GM23338 (cell line): ENCODE data around the gene SCN2A. TPM values are rescaled to one million over a fixed set of nuclear protein-coding genes. Genes with fewer than 3 reads are reported as not detected.
A peak's percentile ranks its signal among the peaks of the same experiment; 100 is the strongest.

ENCODE experiments used
- ATAC-seq: fragments of 200-7000 bp; cut with Tn5 transposase; 3 replicates; pipeline ENCODE4 v1.9.1; 2020
- DNase-seq: peaks from one replicate; pipeline ENCODE4 v3.0.0-alpha.2; 2015; ENCODE audit warnings: low spot score
- H2AFZ ChIP-seq: fragments of 200-600 bp; sonication (generic); 2 replicates; pipeline ENCODE4 v1.8.0; 2016; ENCODE audit warnings: antibody characterized with exemption, mild to moderate bottlenecking, moderate library complexity
- H3F3A ChIP-seq: fragments of 200-600 bp; sonication (generic); replicated peaks from 2 replicates; pipeline ENCODE4 v1.8.0; 2017; ENCODE audit warnings: antibody characterized with exemption, mixed run types, low read depth
- H3K27ac ChIP-seq: fragments of 200-600 bp; sonication (generic); 2 replicates; pipeline ENCODE4 v1.6.1; 2016; ENCODE audit warnings: low read depth
- H3K27me3 ChIP-seq: fragments of 200-600 bp; sonication (generic); 2 replicates; pipeline ENCODE4 v1.8.0; 2016; ENCODE audit warnings: mild to moderate bottlenecking, mixed run types, moderate library complexity; ENCODE audit not compliant: insufficient read depth
- H3K36me3 ChIP-seq: fragments of 200-600 bp; sonication (generic); 2 replicates; pipeline ENCODE4 v1.8.0; 2016; ENCODE audit warnings: mild to moderate bottlenecking; ENCODE audit not compliant: insufficient read depth
- H3K4me1 ChIP-seq: fragments of 200-600 bp; sonication (generic); 2 replicates; pipeline ENCODE4 v1.8.0; 2016; ENCODE audit warnings: mild to moderate bottlenecking, moderate library complexity; ENCODE audit not compliant: insufficient read depth
- H3K4me2 ChIP-seq: fragments of 200-600 bp; sonication (generic); 2 replicates; pipeline ENCODE4 v1.7.1; 2017; ENCODE audit warnings: mixed run types
- H3K4me3 ChIP-seq: fragments of 200-600 bp; sonication (generic); 2 replicates; pipeline ENCODE4 v1.6.1; 2016; ENCODE audit warnings: mixed run types
- H3K79me2 ChIP-seq: fragments of 200-600 bp; sonication (generic); replicated peaks from 2 replicates; pipeline ENCODE4 v1.8.0; 2017; ENCODE audit warnings: mild to moderate bottlenecking; ENCODE audit not compliant: insufficient read depth
- H3K9me2 ChIP-seq: fragments of 200-600 bp; sonication (generic); 2 replicates; pipeline ENCODE4 v1.8.0; 2017; ENCODE audit not compliant: insufficient read depth
- H4K20me1 ChIP-seq: fragments of 200-600 bp; sonication (generic); replicated peaks from 2 replicates; pipeline ENCODE4 v1.8.0; 2017; ENCODE audit warnings: mild to moderate bottlenecking; ENCODE audit not compliant: insufficient read depth
- H3K27ac Mint-ChIP-seq: 2 replicates; pipeline ENCODE4 v1.8.0; 2020; ENCODE audit warnings: inconsistent platforms, mild to moderate bottlenecking, moderate library complexity, mixed read lengths
- H3K27me3 Mint-ChIP-seq: 3 replicates; pipeline ENCODE4 v1.8.0; 2022; ENCODE audit warnings: low read depth, mild to moderate bottlenecking, moderate library complexity, mixed read lengths, inconsistent platforms; ENCODE audit not compliant: insufficient read depth, poor library complexity
- H3K36me3 Mint-ChIP-seq: 3 replicates; pipeline ENCODE4 v1.8.0; 2021; ENCODE audit warnings: low read depth, mild to moderate bottlenecking, inconsistent platforms, moderate library complexity, mixed read lengths
- H3K4me1 Mint-ChIP-seq: 3 replicates; pipeline ENCODE4 v1.8.0; 2020; ENCODE audit warnings: mild to moderate bottlenecking, inconsistent platforms, mixed read lengths
- H3K4me3 Mint-ChIP-seq: 3 replicates; pipeline ENCODE4 v1.8.0; 2021; ENCODE audit warnings: moderate library complexity, mild to moderate bottlenecking, inconsistent platforms, mixed read lengths
- H3K9me3 Mint-ChIP-seq: 3 replicates; pipeline ENCODE4 v1.8.0; 2020; ENCODE audit warnings: moderate library complexity, mild to moderate bottlenecking, inconsistent platforms, mixed read lengths
- CREB1 ChIP-seq: fragments of 250-450 bp; sonication (Bioruptor Pico); IDR thresholded peaks from 2 replicates; pipeline ENCODE4 v1.5.0; 2020; ENCODE audit warnings: low read depth, mild to moderate bottlenecking, moderate library complexity
- ETS1 ChIP-seq: IDR thresholded peaks from 2 replicates; pipeline ENCODE4 v1.6.1; 2016; ENCODE audit warnings: antibody characterized with exemption
- EZH2 ChIP-seq: fragments of 200-600 bp; sonication (generic); IDR thresholded peaks from one replicate; pipeline ENCODE4 v1.8.0; 2017; ENCODE audit warnings: antibody characterized with exemption, mild to moderate bottlenecking, low read depth; ENCODE audit not compliant: unreplicated experiment
- JUNB ChIP-seq: IDR thresholded peaks from one replicate; pipeline ENCODE4 v1.6.1; 2016; ENCODE audit warnings: antibody characterized with exemption; ENCODE audit not compliant: unreplicated experiment
- POLR2AphosphoS5 ChIP-seq: IDR thresholded peaks from 2 replicates; pipeline ENCODE4 v1.6.1; 2016; ENCODE audit warnings: antibody characterized with exemption, low read depth
- REST ChIP-seq: IDR thresholded peaks from one replicate; pipeline ENCODE4 v1.6.1; 2018; ENCODE audit warnings: antibody characterized with exemption; ENCODE audit not compliant: unreplicated experiment
- STAT1 ChIP-seq: IDR thresholded peaks from one replicate; pipeline ENCODE4 v1.6.1; 2016; ENCODE audit warnings: antibody characterized with exemption; ENCODE audit not compliant: unreplicated experiment
- ZNF114 ChIP-seq: fragments of 250-450 bp; sonication (Bioruptor Pico); IDR thresholded peaks from 2 replicates; pipeline ENCODE4 v1.5.0; 2020; ENCODE audit warnings: mild to moderate bottlenecking, moderate library complexity
- ZNF331 ChIP-seq: fragments of 250-450 bp; sonication (Bioruptor Pico); IDR thresholded peaks from 2 replicates; pipeline ENCODE4 v1.5.0; 2020; ENCODE audit warnings: low read depth, mild to moderate bottlenecking, moderate library complexity
- polyA plus RNA-seq: library from polyadenylated mRNA; unstranded; fragments of >200 nt; fragmentation: Nextera tagmentation; extraction: Ambion mirVana; gene quantifications from 2 replicates; pipeline ENCODE4 v1.2.1, GENCODE V29; 2016
- total RNA-seq: library from RNA; depleted of rRNA; stranded (reverse); fragments of >200 nt; shearing (Covaris generic); gene quantifications from 2 replicates; pipeline ENCODE4 v1.2.3, GENCODE V29; 2014

The SCN2A gene
- total and polyA plus RNA-seq, 2 experiments from 2014 or later: 0.45 to 0.52 TPM

DNA sequence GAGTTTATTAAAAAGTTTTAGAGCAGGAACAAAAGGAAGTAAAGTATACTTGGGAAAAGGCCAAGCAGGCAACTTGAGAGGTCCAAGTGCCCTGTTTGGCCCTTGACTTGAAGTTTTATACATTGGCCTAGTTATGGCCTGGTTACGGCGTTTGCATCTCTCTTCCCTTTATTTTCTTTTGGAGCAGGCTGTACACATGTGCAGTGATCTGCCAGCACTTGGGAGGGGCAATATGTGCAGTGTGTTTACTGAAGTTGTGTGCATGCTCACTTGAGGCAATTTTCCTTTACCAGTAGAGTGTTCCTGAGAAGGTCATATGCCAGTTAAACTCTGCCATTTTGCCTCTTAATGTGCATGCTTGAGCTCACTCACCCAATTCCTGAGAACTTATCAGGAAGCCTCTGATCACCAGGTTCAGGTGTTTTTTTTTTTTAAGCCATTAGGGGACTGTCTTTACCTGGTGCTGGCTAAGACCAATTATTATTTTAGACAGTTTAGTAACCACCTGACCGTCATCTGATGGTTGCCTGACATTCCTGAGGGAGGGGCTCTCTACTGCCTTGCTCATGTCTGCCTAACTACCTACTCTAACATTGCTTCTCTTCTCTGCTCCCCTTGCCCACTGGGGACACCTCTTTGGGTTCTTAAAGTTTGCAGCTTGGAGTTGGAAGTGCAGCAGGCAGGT is 48.0 kb downstream of the SCN2A start:
- H3K27ac Mint-ChIP-seq: no peak overlapping the region

More for the DNA sequence above, 48.0 kb downstream of the SCN2A start:
- peak; percentile 61 for ATAC-seq
- Histone ChIP-seq H3K79me2 (no peaks in the 10 kb centered on the region), H3K27me3 (no peaks in the 10 kb centered on the region), H3F3A (no peaks in the 10 kb centered on the region), H3K4me3 (no peak overlapping the region), H3K36me3 (no peaks in the 10 kb centered on the region), H3K9me2 (0 out of 2 replicates have a peak, but pooled peaks cover 5% of the 10 kb centered on the region), H4K20me1 (no peaks in the 10 kb centered on the region), H3K4me2 (no peak overlapping the region), H3K4me1 (no peaks in the 10 kb centered on the region), H3K27ac (no peak overlapping the region), H2AFZ (peak overlapping the region; percentile 52; the same call in 1 of the 2 replicates)
- DNase-seq: peak; percentile 20
- Mint-ChIP-seq H3K4me3 (no peak overlapping the region), H3K27me3 (no peaks in the 10 kb centered on the region), H3K36me3 (no peaks in the 10 kb centered on the region), H3K4me1 (peaks cover 5% of the 10 kb centered on the region), H3K9me3 (no peaks in the 10 kb centered on the region)
- TF ChIP-seq CREB1 (CRISPR knock-in tag) (no peak), ZNF114 (CRISPR knock-in tag) (no peak), STAT1 (no peak), ETS1 (no peak), JUNB (no peak), REST (no peak), EZH2 (no peak), POLR2AphosphoS5 (no peak), ZNF331 (CRISPR knock-in tag) (no peak)
